Sciatic nerve (tissue), 2 donors: Measurements from ENCODE around the gene RASSF3. TPM values are rescaled to one million over a fixed set of nuclear protein-coding genes. Genes with fewer than 3 reads are reported as not detected.
A peak's percentile ranks its signal among the peaks of the same experiment; 100 is the strongest.

Source experiments
- ATAC-seq: fragments of 200-7000 bp; cut with Tn5 transposase; one replicate; pipeline ENCODE4 v1.9.1; 2020; ENCODE audit warnings: mild to moderate bottlenecking, moderate library complexity
- DNase-seq: peaks from one replicate; pipeline ENCODE4 v3.0.0-alpha.2; 2020; ENCODE audit warnings: low spot score
- intact Hi-C: fragments of 100-400 bp; cut with DNase I; formaldehyde crosslinking; loops from one replicate; pipeline ENCODE4 v1.14.2; 2022
- total RNA-seq: library from RNA; stranded (reverse); fragmentation: NEBNext Ultra II Directional; extraction: Animal tissue kit (Norgen Biotek cat#: 25700); gene quantifications from one replicate; pipeline ENCODE4 v1.2.1, GENCODE V29; 2021
- donor health status: DM: no; HTN: no; CAD: no.
- donor health status: DM: no; HTN: no; CAD: no.

Gene RASSF3
- total RNA-seq, 1 donor from 2014 or later, result 49.3 TPM

DNA sequence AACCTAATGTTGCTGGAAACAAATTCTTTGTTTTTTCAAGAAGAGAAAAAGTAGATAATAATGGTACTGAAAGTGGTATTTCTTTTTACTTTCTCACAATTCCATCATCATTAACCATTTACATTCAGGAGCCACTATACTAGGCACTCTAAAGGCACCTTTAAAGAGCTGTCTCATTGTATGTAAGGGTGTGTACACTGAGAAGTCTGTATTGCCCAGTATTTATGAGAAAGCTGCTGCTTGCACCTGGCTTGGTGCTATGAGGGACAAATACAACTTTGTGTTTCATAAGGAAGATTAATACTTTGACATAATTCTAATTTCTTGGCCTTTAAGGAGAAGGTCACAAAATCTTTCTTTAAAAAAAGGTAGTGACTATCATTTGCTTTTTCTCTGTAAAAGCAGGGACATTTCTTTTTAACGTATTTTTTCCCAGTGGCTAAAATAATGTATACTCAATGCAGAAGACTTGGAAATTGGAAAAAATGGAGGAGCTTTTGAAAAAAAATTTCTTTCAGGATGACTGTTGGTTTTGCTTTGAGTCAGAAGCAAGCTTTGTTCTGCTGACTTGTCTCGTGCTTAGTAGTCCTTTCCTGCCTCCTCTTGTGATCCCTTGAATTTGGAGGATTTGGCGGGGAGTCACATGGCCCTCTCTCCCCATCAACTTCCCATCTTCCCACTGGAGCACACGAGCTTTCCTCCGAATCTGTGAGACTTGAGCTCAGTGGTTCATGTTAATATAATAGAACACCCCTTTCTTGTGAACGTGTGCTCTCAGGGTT, 50.1 kb downstream of the RASSF3 start:
- ATAC-seq, result no peak
- intact Hi-C loops, result no loop called here
- DNase-seq, result no peak

- intact Hi-C loops, result no loop called here
- DNase-seq (no peak), ATAC-seq (no peak)
Measured at GRCh38 chr12:64663015-64663414, 52.7 kb downstream of the RASSF3 start.

- ATAC-seq, result no peak
- intact Hi-C loops, result no loop called here
- DNase-seq, result no peak
Measured at GRCh38 chr12:64665514-64665913, 55.2 kb downstream of the RASSF3 start.

DNA sequence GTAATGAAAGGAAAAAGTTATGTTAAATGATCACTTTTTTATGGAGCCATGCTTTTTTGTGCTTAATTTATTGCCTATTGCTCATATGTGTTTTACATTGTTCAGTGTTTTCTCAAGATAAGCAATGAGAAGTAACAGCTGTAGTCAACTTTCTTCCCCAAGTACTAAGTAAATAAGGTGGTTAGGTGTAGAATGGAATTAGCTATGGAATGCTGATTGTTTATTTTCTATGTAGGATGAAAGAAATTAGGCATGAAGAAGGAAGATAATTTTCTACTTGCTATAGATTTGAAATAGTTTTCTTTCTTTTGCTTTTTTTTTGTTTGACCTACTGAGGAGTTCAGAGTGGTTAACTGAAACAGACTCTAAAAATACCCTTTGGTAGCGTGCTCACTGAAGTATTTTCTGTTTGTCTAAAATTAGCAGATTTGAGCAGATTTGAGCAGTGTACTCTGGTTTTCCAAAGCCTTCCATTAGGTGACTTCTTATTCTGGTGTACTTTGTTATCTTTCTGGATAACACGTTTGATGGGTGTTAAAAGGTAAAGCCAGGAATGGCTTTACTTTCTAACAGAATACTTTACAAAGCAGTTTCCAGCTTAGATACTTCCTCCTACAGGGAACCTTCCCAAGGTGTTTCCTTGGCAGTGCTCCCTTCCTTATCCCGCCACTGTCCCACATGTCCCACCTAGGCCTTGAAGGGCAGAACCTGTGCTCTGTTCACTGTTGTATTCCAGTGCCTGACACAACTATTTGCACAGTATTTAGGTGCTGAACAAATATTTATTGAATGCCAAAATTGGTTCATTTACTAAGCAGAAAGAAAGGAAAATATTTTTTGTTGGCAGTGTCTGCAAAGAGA, 56.0 kb downstream of the RASSF3 start:
- intact Hi-C loops, result no loop called here
- no peak for ATAC-seq
- DNase-seq, result no peak

- intact Hi-C loops, result no loop called here
- ATAC-seq (no peak), DNase-seq (no peak)
Measured at GRCh38 chr12:64667793-64668192, 57.5 kb downstream of the RASSF3 start.

- intact Hi-C loops, result no loop called here
- ATAC-seq (peak; percentile 47), DNase-seq (no peak)
Measured at GRCh38 chr12:64669270-64669842, 59.1 kb downstream of the RASSF3 start.

DNA sequence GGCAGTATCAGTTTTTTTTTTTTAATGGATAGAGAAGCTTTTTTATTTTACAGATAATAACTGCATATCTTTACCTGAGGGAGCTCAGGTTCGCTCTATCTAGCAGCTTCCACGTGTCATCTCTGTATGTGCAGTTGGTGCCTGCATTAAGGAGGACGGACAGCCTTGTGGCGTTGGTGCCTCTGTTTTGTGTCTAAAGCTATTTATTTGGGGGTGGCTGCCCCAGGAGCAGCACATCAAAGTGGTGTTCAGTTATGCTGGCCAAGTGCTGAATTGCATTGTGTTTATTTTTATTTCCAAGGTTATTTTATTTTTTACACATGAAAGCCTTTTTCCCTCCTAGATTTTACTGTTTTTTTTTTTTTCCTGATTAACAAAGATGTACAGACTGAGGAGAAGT, 59.7 kb downstream of the RASSF3 start:
- intact Hi-C loops, result no loop called here
- DNase-seq (peak; percentile 13), ATAC-seq (no peak)

GRCh38 chr12:64670919-64671639, 60.8 kb downstream of the RASSF3 start:
- peak; percentile 5 for DNase-seq
- intact Hi-C loops, result no loop called here
- ATAC-seq, result no peak

- intact Hi-C loops, result no loop called here
- no peak for DNase-seq
- no peak for ATAC-seq
Measured at GRCh38 chr12:64671681-64672080, 61.4 kb downstream of the RASSF3 start.

DNA sequence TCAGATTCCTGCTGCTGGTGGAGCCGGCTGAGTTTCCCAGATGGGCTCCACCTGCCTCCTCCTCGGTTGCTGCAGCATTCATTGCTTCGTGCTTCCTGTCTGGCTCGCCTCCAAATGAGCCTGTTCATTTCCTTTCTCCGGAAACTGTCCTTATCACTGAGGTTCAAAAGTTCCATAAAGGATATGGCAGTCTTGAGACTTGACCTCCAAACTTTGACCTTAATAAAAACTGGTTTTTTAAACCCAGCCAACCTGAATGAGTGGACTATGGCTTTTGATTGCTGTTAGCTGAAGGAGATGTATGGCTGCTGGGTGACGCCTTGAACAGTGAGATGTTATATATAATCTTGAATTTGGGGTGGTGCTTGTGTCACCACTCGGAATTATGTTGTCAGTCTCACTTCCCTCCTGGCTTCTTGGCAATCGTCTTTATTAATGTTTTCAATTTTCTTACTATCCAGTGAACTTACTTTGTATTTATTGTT, 62.7 kb downstream of the RASSF3 start:
- ATAC-seq (no peak), DNase-seq (no peak)
- intact Hi-C loops, result no loop called here

- intact Hi-C loops, result no loop called here
- DNase-seq, result no peak
- ATAC-seq, result no peak
Measured at GRCh38 chr12:64673490-64674169, 63.3 kb downstream of the RASSF3 start.

GRCh38 chr12:64674367-64674922, 64.2 kb downstream of the RASSF3 start:
- no peak for DNase-seq
- ATAC-seq, result no peak
- intact Hi-C loops, result no loop called here

- ATAC-seq, result no peak
- no peak for DNase-seq
- intact Hi-C loops, result no loop called here
Measured at GRCh38 chr12:64675795-64676194, 65.5 kb downstream of the RASSF3 start.

DNA sequence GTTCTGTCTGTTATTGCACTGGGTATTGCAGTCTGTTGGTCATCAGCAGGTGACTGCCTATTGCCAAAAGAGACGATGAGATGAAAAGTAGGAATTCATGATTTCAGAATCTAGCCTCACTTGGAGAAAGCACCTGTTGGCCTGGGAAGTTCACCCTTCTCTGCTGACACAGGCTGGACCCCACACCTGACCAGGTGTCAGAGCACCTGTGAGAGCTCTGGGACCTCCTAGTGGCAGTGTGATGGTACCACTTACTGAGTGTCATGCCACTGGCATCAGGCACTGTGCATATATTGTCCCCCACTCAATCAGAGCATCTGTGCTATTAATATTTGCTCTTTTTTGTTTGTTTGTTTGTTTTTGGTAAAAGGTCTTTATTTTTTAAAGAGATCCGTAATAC, 68.0 kb downstream of the RASSF3 start:
- ATAC-seq (no peak), DNase-seq (no peak)
- intact Hi-C loops, result no loop called here

DNA sequence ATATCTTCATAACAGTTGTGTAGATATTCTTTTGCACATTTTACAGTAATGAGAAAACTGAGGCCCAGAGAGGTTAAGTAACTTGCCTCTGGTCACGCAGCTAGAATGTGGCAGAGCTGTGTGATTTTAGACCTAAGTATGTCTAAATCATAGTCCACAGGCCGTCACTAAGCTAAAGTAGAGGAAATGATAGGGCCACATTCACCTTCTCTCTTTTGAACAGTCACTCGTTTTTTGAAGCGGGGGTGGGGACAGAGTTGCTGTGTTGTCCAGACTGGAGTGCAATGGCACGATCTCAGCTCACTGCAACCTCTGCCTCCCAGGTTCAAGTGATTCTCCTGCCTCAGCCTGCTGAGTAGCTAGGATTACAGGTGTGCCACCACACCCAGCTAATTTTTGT, 68.5 kb downstream of the RASSF3 start:
- intact Hi-C loops, result no loop called here
- ATAC-seq (no peak), DNase-seq (no peak)

DNA sequence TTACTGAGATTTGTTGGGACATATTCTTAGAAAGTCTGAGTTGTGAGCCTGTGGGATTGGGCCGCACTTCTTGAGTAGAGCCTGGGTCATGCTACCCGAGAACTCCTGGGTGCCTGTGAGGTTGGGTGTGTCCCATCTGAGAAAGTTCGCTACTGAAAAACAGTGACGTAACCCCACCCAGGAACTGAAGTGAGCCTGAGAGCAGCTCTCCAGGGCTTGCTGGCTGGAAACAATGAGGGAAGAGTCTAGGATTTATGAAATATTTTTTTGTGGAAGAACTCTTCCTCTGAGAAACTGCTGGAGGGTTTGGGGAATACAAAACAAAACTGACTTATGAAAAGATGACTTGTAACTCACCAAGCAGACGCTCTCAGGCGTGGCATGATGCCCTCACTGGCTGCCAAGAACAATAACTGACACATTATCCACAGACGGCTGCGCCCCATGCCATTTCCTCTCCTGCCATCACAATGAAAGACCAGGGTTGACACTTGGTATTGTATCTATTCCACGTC, 69.2 kb downstream of the RASSF3 start:
- DNase-seq (peak; percentile 68), ATAC-seq (peak; percentile 90)
- intact Hi-C loops, result no loop called here

DNA sequence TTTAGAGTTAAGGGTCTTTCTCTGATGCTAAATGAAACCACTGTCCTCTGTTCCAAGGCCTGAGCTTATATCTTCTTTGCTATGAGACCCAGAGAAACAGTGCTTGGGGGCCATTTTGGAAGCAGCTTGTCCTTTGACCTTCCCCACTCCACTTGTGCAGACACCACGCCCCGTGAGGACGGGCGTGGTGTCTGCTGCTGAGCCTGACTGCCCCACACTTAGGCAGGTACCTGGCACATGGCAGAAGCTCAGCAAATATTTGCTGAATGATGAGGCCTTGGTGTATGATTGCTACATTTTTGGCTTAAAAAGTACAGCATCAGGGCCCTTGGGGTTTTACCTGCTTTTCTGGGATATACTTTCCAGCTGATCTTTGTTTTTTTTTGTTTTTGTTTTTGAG, 69.9 kb downstream of the RASSF3 start:
- intact Hi-C loops, result no loop called here
- DNase-seq, result no peak
- ATAC-seq, result no peak
